Mucosa of descending colon (tissue), 3 donors: ENCODE data around the gene APOBEC3C. TPM values are rescaled to one million over a fixed set of nuclear protein-coding genes. Genes with fewer than 3 reads are reported as not detected.
"Not testable (repeated sequence)": the region's sequence is repeated elsewhere in the genome, so short reads cannot be mapped to it uniquely, and the experiment has no call there.

Source experiments
- ATAC-seq: fragments of 200-7000 bp; cut with Tn5 transposase; one replicate; pipeline ENCODE4 v1.9.1; 2020; ENCODE audit warnings: mild to moderate bottlenecking, moderate library complexity
- DNase-seq, 3 donors: peaks; one replicate each; pipeline ENCODE4 v3.0.0-alpha.2; 2020
- H3K36me3 ChIP-seq: fragments of 200-600 bp; one replicate; pipeline ENCODE4 v1.8.0; 2021; ENCODE audit warnings: low read depth, mild to moderate bottlenecking
- H3K4me1 ChIP-seq: fragments of 200-600 bp; one replicate; pipeline ENCODE4 v1.8.0; 2021; ENCODE audit warnings: low read depth, mild to moderate bottlenecking
- H3K4me3 ChIP-seq: fragments of 200-600 bp; one replicate; pipeline ENCODE4 v1.8.0; 2021; ENCODE audit warnings: mild to moderate bottlenecking
- H3K9me3 ChIP-seq: fragments of 200-600 bp; one replicate; pipeline ENCODE4 v1.8.0; 2021; ENCODE audit warnings: mild to moderate bottlenecking
- intact Hi-C, 2 donors: fragments of 100-400 bp; cut with DNase I in 1 of 2; cut with micrococcal nuclease in 1 of 2; formaldehyde crosslinking; loops; one replicate each; pipeline versions ENCODE4 v1.11.0 to v1.11.1; 2022; cut with DNase I, micrococcal nuclease
- total RNA-seq, 3 donors: library from RNA; stranded (reverse); fragmentation: NEBNext Ultra II Directional in 2 of 3; extraction: Animal tissue kit (Norgen Biotek cat#: 25700) in 2 of 3; gene quantifications; one replicate each; pipeline versions ENCODE4 v1.2.1 to v1.2.4, GENCODE V29; 2021 to 2023
- TF ChIP-seq, protein P1 (sequence below): fragments of 200-600 bp; IDR thresholded peaks from one replicate; pipeline ENCODE4 v1.8.0; 2022; ENCODE audit warnings: antibody characterized with exemption, mild to moderate bottlenecking
- donor health status: DM: no; HTN: no; CAD: no; lungs with moderate emphysema.
- donor health status: DM: no; HTN: no; CAD: no.
- donor health status: DM: no; HTN: yes; CAD: no.

The APOBEC3C gene
- total RNA-seq, 3 donors from 2014 or later: 23.1 to 30.6 (median 24.1) TPM

DNA sequence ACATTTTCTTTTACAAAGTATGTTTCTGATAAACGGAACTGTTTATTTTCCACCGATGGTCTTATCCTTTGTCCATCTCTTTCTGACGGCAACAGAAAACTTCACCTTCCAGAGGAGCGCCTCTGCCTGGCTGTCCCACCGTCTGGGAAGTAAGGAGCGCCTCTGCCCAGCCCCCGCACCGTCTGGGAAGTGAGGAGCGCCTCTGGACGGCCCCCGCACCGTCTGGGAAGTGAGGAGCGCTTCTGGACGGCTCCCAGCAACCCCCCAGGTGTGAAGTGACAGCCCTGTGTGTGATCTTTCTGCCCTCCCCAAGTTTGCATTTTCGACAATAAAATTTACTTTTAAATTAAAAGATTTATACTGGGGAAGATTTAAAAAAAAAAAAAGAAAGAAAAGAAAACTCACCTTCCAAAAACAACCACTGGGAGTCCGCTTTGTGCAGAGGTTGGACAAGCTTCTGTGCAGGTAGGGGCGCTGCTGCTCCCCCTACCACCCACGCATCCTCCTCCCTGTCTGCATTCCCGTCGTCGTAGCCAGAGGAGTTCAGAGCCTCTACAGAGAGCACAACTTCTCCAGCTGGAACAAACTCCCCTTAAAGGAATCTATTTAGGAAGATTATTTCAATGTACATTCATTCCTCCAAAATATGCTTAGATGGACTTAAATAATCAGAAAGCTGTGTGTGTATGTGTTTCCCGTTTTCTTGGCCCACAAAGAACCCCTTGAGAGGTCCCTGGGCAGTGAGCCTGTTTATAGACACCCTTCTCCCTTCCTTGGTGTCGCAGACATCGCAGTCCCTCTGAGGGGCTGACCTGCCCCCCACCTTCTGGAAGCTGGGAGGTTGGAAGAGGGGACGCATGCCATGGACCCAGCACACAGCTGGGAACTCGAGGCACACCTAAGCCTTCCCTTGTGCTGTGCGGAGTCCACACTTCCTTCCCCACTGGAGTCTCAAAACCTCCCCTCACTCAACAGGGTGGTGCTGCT is 32.8 kb upstream of the APOBEC3C start:
- ATAC-seq (peak; percentile 46), DNase-seq (peak in 2 of 3 donors; percentile 59 to 61)
- Histone ChIP-seq H3K4me3 (no peak overlapping the region), H3K4me1 (no peaks in the 10 kb centered on the region), H3K36me3 (no peaks in the 10 kb centered on the region), H3K9me3 (no peaks in the 10 kb centered on the region)
- intact Hi-C loops: no loop called here
- TF ChIP-seq, protein P1, sequence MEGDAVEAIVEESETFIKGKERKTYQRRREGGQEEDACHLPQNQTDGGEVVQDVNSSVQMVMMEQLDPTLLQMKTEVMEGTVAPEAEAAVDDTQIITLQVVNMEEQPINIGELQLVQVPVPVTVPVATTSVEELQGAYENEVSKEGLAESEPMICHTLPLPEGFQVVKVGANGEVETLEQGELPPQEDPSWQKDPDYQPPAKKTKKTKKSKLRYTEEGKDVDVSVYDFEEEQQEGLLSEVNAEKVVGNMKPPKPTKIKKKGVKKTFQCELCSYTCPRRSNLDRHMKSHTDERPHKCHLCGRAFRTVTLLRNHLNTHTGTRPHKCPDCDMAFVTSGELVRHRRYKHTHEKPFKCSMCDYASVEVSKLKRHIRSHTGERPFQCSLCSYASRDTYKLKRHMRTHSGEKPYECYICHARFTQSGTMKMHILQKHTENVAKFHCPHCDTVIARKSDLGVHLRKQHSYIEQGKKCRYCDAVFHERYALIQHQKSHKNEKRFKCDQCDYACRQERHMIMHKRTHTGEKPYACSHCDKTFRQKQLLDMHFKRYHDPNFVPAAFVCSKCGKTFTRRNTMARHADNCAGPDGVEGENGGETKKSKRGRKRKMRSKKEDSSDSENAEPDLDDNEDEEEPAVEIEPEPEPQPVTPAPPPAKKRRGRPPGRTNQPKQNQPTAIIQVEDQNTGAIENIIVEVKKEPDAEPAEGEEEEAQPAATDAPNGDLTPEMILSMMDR: no peak

DNA sequence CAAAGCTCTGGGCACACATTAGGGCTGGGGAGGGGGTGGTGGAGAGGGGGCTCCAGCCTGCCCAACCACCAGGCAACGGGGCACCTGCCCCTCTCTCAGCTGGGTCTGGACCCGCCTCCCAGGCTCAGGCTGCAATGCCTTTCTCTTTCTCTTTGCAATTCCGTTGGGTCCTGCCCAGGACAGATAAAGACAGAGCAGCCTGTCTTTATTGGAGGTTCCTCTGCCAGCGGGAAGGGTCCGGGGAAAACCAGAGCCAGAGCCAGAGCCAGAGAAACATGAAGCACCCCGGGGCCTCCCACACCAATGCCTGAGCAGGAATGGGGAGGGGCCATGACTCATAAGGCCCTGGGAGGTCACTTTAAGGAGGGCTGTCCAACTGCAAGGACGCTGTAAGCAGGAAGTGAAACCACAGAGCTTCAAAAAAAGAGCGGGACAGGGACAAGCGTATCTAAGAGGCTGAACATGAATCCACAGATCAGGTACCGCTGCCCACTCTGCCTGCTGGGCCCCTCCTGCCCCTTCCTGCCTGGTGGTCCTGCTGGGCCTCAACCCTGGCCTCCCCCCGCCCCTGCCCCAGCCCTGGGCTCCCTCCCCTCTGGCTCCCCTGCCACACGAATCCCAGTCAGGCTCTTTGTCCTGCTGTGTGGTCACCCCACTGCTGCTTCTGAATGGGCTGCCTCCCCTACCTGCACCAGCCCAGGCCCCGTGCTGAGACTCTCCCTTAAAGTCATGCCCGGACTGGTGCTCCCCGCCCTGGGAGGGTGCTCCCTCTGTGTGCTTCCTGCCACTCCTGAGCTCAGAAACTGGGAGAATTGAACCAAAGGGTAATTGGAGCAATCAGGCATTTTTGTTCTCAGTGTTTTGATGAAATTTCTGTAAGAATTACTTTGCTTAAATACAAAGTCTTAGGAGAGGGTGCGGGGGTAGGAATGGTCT is 31.8 kb upstream of the APOBEC3C start, which contains the start of gene APOBEC3B:
APOBEC3B (plus strand) TSS at position 356 of the 936 bp plus-strand sequence; CDS start at position 463, 107 bp downstream.
- intact Hi-C loops: no loop called here
- TF ChIP-seq, protein P1: no peak
- peak; percentile 79 to 95 (median 89) for DNase-seq
- Histone ChIP-seq H3K36me3 (no peaks in the 10 kb centered on the region), H3K9me3 (no peaks in the 10 kb centered on the region), H3K4me3 (no peak within 1 kb of the TSS), H3K4me1 (no peaks in the 10 kb centered on the region)
- ATAC-seq: peak; percentile 92

DNA sequence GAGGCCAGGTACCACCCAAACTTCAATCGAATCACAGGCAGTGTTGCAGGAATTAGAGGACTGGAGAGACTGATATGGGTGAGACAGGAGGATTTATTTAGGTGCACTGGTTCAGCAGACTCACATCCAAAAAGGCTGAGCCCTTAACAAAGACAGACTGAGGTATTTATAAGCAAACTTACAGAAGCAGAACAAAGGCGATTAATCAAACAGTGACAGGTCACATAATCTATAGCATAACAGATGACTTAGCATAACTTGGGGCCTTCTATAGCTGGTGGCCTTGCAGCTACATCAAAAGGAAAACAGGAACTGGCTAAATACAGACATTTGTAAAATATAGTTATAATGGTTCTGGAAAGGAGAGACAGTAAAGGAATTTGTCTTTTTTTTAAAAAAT is 29.8 kb upstream of the APOBEC3C start:
- TF ChIP-seq, protein P1: no peak
- DNase-seq (no peak), ATAC-seq (no peak)
- Histone ChIP-seq H3K4me3 (no peak overlapping the region), H3K4me1 (no peaks in the 10 kb centered on the region), H3K36me3 (no peaks in the 10 kb centered on the region), H3K9me3 (no peaks in the 10 kb centered on the region)
- intact Hi-C loops: no loop called here

DNA sequence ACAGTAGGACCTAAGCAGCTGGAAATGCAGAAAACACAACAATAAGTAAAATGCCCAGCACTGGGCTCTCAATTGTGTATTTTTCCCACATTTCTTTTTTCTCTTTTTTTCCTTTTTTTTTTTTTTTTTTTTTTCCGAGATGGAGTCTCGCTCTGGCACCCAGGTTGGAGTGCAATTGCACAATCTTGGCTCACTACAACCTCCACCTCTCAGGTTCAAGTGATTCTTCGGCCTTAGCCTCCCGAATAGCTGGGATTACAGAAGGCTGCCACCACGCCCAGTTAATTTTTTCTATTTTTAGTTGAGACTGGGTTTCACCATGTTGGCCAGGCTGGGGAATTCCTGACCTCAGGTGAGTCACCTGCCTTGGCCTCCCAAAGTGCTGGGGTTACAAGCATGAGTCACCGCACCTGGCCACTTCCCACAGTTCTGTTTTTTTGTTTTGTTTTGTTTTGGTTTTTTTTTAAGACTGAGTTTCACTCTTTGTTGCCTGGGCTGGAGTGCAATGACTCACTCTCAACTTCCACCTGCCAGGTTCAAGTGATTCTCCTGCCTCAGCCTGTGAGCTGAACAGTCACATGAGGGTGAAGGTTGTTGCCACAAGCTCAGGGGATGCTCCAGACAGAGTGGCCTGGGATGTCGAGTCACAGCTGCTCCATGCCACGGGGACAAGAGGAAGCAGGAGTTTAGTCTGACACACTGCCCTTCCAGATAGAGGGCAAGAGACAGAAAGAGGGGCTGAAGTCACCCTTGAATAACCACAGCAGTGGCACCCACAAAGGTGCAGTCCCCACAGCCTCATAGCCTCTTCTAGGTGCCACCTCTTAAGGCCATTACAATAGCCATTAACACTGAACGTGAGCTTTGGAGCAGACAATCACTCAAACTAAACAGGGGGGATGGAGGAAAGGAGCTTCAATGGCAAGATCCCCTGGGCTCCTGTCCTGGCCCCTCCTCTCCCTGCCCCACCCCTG is 29.0 kb upstream of the APOBEC3C start:
- DNase-seq (peak in 2 of 3 donors; percentile 62 to 77), ATAC-seq (peak; percentile 70)
- H3K36me3 ChIP-seq, intact Hi-C loops, H3K4me3 ChIP-seq, H3K4me1 ChIP-seq, H3K9me3 ChIP-seq: not testable (repeated sequence)

DNA sequence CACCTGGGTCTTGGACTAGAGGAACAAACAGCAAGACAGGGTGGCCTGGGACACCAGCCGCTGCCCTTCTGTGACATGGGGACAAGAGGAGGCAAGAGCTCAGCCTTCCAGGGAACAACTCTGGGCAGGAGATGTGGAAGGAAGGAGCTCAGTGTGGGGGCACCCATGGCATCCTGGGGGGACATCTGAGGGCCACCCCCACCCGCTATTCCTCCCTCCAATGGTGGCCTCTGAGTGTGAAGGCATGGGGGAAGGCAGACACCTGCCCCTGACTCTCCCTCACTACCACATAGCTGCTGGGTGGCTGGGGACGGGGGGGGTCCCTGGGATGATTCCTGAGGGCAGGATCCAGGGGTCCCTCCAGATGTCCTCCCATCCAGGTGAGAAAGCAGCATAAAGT is 27.4 kb upstream of the APOBEC3C start:
- Histone ChIP-seq H3K4me3 (no peak overlapping the region), H3K36me3 (no peaks in the 10 kb centered on the region), H3K4me1 (no peaks in the 10 kb centered on the region), H3K9me3 (no peaks in the 10 kb centered on the region)
- DNase-seq: peak in 1 of 3 donors; percentile 14
- intact Hi-C loops: no loop called here
- no peak for ATAC-seq
- TF ChIP-seq, protein P1: no peak
